Stimulated activated naive CD4-positive, alpha-beta T cell (primary cell): ENCODE measurements around the gene SGTA.
"Not testable (repeated sequence)": the region's sequence is repeated elsewhere in the genome, so short reads cannot be mapped to it uniquely, and the experiment has no call there.

Experiments used
- DNase-seq, 6 experiments: peaks; one replicate each; lab custom pipeline; 2025; lab: John Stamatoyannopoulos, UW

SGTA gene

GRCh38 chr19:2793126-2793525, 10.1 kb upstream of the SGTA start:
- DNase-seq = no peak

GRCh38 chr19:2792666-2793065, 9.6 kb upstream of the SGTA start:
- not testable (repeated sequence) for DNase-seq

GRCh38 chr19:2791876-2792275, 8.8 kb upstream of the SGTA start:
- no peak for DNase-seq

GRCh38 chr19:2791440-2791839, 8.4 kb upstream of the SGTA start:
- no peak for DNase-seq

- no peak for DNase-seq
Observed at GRCh38 chr19:2790557-2791271, 7.6 kb upstream of the SGTA start.

- DNase-seq = no peak
Observed at GRCh38 chr19:2790194-2790556, 7.1 kb upstream of the SGTA start.

GRCh38 chr19:2788237-2788636, 5.2 kb upstream of the SGTA start:
- no peak for DNase-seq

DNA sequence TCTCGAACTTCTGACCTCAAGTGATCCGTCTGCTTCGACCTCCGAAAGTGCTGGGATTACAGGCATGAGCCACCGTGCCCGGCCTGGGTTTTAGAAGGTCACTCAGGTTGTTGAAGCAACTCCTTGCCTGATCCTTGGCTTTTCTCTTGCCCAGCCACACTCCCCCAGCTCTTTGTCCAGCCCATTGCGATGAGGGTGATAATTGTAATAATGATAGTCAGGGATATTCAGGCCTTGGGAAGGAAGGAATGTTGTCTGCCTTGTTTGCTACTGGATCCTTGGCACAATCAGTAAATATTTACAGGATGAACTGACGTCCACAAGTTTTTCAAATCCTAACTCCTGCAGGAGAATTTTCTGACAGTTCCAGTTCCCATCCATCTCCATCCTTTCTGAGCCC, 4.0 kb upstream of the SGTA start:
- DNase-seq = no peak

GRCh38 chr19:2785244-2785997, 2.3 kb upstream of the SGTA start, which contains the start of gene THOP1:
TSS of gene THOP1 (plus strand) at chr19:2785503. CDS start at chr19:2785663, 160 bp downstream.
- DNase-seq = peak; percentile 91 to 99 (median 97)

DNA sequence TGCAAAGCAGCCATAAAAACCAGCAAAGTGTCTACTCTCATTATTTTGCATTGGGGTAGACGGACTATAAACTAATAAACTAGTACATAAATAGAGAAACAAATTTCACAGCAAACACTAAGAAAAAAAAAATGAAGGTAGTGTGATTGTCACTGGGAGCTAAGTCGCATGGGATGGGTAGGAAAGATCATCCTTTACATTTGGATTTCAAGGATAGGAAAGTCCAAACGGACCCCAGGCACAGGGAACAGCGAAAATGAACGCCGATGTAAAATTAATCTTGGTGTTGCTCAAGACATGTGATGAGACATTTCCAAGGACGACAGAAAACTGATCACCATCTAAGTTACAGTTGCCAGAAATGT, 690 bp upstream of the SGTA start:
- no peak for DNase-seq

- DNase-seq = no peak
Observed at GRCh38 chr19:2782329-2782935, 641 bp downstream of the SGTA start.

GRCh38 chr19:2780284-2780683, 2.8 kb downstream of the SGTA start:
- no peak for DNase-seq

DNA sequence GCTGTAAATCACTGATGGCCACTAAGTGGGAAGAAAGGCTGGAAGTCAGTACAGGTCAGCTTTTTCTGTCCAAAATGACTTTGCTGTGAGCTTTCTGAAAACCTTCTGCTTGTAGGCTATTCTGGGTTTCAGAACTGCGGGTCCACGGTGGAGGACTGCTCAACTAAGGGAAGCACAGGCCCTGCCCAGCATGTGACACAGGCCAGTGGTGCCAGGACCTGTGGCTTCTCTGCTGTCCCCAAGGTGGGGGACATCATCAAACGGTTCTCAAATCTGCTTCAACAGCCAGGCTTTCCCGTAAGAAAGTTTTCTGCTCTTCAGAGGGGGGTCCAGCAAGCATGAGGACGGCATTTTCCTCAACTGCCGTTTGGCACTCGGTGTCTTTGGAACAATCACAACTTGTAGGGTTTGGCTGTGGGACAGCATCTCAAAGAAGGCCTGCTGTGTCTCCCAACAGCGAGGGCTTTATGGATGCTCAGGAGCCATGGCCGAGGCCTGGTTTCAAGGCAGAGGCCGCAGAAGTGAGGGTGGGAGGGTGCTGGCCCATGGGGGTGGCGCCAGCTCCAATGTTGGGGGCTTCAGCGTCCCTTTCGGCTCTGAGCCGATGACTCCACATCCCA, 3.8 kb downstream of the SGTA start:
- no peak for DNase-seq

- DNase-seq = no peak
Observed at GRCh38 chr19:2777952-2778683, 5.0 kb downstream of the SGTA start.

DNA sequence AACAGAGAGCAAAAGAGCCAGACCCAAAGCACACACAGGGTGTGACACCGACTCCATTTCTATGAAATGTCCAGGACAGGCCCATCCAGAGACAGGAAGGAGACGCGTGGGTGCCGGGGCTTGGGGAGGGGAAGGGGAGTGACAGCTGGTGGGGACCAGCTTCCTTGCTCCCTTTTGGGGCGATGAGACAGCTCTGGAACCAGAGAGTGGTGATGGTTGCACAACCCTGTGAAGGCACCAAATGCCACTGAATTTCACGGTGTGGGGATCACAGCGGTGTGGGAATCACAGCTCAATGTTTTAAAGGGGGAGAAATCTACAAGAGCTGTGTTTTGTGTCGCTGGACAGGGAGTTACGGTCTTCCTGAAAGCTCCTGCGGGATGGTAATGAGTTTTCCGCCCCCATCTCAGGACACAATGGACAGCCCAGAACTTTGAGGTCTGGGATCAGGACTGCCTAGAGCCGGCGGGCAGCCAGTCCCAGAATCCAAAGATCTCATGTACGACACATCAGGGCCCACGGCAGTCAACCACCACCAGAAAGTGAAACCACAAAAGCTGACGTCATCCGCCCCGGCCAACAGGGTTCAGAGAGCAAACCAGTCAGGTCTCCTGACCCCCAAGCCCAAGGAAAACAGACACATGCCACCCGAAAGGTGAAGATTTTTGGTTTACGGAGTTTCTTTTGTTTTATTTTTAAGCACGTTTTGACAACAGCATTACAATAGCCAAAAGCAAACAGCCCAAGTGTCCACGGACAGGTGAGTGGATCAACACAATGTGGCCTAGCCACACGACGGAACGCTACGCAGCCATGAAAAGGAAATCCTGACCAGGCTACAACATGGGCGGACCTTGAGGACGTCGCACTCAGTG, 7.3 kb downstream of the SGTA start:
- peak; percentile 33 to 62 (median 44) for DNase-seq

DNA sequence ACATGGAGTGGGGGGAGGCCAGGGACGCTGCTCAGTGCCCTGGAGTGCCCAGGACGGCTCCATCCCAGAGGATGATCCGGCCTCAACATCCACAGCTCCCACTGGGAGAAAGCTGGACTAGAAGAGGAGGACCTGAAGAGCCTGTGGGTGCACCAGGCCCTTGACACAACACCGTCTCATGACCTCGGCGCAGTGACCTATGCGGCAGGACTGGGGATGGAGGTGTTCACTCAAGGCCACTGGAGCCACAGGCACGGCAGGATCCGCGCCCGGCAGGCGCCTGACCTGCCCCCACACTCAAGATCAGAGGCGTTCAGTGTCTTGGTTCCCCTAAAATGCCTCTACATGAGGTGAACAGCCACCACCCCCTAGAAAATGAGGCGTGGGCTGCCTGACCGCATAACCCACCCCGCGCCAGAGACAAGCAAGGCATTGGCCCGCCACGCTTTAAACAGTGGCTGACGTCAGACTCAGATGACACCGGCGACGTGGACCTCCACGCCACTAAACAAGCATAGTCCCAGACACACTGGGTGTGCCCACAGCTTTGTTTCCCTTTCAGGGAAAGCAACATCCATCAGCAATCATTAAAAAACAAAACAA, 8.0 kb downstream of the SGTA start:
- DNase-seq = no peak

GRCh38 chr19:2774083-2774679, 8.9 kb downstream of the SGTA start:
- DNase-seq = no peak

- no peak for DNase-seq
Observed at GRCh38 chr19:2771786-2772674, 11.0 kb downstream of the SGTA start.
